Right ventricle myocardium inferior (tissue), 1 donor: Measurements from ENCODE around the gene NDFIP1. TPM values are rescaled to one million over a fixed set of nuclear protein-coding genes. Genes with fewer than 3 reads are reported as not detected.

Experiments
- ATAC-seq: fragments of 200-7000 bp; cut with Tn5 transposase; one replicate; pipeline ENCODE4 v1.9.1; 2020; ENCODE audit warnings: mild to moderate bottlenecking, moderate library complexity
- DNase-seq: peaks from one replicate; pipeline ENCODE4 v3.0.0; 2021; ENCODE audit errors: missing footprints
- intact Hi-C: fragments of 100-400 bp; cut with DNase I; formaldehyde crosslinking; loops from one replicate; pipeline ENCODE4 v1.11.0; 2022
- total RNA-seq: library from RNA; stranded (reverse); fragmentation: NEBNext Ultra II Directional; extraction: Animal tissue kit (Norgen Biotek cat#: 25700); gene quantifications from one replicate; pipeline ENCODE4 v1.2.1, GENCODE V29; 2021
- donor health status: DM: no; HTN: yes; CAD: no; lungs with severe emphysema.

NDFIP1 gene
- total RNA-seq, 1 donor from 2014 or later: 51.9 TPM

DNA sequence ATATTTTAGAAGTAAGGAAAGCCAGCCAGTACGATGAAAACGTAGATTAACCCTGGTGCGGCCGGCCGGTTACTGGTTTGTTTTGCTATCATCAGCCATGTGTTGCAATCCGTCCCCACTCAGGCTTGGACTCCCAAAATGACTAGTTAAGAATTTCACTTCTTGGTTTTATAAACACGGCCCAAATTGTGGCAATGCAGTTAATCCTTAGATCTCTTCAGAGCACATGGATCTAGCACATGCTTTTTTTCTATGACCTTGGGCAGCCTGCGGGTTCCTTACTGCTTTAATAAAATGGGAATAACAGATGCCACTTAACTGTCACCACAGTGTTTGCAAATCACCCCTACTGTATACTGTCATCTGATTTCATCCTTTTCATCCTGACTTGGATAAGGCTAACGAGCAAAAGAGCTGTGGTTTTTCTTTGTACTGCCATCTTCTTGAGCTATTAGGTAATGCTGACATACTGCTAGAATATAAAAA is 1.5 kb downstream of the NDFIP1 start:
- intact Hi-C loops: no loop called here

DNA sequence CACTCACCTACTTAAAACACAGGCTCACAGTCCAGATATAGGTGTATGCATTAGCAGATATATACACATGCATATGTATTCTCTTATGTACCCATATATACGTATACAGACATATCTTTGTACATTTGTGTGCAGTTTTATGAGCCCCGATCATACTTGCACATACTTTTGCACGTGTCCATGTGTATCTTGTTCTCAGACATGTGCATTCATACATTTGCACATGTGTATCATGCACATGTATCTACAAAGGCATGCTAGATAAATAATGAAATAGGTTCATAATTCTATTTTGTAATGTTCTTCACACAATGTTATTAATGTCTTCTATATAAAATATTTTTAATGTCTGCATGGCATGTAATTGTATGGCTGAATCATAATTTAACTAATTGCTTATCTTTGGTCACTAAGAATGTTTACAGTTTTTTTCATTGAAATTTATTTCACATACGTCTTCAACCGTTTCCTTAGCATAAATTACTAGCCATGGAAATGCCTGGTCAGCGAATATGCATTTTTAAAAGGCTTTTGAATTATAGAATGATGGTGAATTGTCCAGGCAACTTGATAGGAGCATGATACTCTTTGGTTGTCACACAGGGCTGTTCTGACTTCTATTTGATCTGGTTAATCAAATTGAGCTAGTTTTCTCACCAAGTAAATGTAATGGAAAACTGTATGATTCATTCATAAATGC is 2.6 kb downstream of the NDFIP1 start:
- ATAC-seq (no peak), DNase-seq (no peak)
- intact Hi-C loops: no loop called here

More for the DNA sequence above, 1.5 kb downstream of the NDFIP1 start:
- no peak for DNase-seq
- ATAC-seq: no peak

- DNase-seq (no peak), ATAC-seq (no peak)
- intact Hi-C loops: no loop called here
These were observed 6.1 kb downstream of the NDFIP1 start for GRCh38 chr5:142114687-142115086.

DNA sequence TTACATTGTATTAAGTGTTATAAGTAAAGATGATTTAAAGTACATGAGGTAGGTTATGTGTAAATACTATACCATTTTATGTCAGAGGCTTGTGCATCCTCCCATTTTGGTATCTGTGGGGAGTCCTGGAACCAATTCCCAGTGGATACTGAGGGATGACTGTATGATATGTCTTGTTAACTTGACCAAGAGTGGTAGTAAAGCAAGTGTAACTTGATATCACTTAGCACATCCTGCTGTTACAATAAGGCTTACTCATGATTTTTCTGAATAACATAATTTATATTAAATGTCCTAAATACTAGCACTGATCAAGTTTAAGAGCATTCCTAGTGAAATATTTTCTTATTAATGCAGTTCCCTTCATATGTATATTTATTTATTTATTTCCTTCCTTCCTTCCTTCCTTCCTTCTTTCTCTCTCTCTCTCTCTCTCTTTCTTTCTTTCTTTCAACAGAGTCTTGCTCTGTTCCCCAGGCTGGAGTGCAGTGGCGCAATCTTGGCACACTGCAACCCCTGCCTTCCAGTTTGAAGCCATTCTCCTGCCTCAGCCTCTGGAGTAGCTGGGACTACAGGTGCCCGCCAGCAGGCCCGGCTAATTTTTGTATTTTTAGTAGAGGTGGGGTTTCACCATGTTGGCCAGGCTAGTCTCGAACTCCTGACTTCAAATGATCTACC is 7.5 kb downstream of the NDFIP1 start:
- DNase-seq (no peak), ATAC-seq (no peak)
- intact Hi-C loops: no loop called here

GRCh38 chr5:142117579-142118151 is 9.1 kb downstream of the NDFIP1 start:
- ATAC-seq (peak; percentile 54), DNase-seq (no peak)
- intact Hi-C loops: no loop called here

GRCh38 chr5:142118155-142118686 is 9.6 kb downstream of the NDFIP1 start:
- intact Hi-C loops: no loop called here
- ATAC-seq (no peak), DNase-seq (no peak)

DNA sequence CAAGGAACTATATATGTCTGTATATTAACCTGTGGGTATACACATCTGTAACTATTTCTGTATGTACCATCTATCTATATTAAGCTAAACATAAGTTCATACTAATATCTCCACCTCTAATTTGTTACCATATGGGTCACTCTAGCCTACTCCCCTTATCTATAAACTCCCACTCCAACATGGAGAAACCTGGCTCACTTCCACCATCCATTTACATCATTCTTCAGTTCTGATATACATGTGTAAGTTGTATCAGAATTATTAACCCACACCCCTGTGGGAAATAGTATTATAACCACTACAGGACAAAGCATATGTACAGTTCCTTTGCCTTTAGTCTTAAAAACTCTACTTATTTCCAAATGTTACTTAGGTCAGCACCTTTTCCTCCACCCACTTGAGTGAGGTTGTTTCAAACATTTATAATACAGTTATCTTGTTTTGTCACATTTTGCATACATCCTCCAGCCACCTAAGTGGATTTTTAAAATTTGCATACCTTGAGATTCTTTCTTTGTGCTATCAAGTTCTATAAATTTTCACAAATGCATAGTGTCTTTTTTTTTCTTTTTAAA is 10.6 kb downstream of the NDFIP1 start:
- ATAC-seq: no peak
- intact Hi-C loops: no loop called here
- no peak for DNase-seq

DNA sequence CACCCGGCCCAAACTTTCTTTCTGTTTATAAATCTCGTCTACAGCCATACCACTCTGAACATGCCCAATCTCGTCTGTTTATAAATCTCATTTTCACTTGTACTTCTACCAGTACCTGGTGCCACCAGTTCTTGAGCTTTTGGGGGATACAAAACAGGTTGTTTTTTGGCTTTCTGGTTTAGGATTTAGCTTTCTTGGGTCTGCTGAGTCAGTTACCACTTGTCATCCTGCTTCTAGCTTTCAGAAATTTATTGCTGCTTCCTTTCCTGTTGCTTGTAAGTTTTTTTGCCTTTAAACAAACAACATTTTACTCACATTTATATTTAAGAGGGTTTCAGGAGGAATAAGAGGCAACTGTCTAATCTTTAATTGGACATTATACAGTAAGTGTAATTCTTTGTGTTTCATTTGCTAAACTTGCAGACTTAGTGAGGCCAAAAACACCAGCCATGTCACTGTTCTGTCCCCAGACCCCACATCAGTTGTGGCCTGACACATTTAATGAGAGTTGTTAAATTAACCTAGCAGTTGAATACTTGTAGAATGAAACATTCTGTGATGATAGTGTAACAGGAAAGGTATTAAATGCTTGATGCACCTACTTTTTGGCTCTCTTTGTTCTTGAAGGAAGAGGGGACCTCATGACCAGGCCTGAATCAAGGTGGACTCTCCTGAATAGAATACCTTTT is 11.8 kb downstream of the NDFIP1 start:
- intact Hi-C loops: no loop called here
- DNase-seq (no peak), ATAC-seq (no peak)

DNA sequence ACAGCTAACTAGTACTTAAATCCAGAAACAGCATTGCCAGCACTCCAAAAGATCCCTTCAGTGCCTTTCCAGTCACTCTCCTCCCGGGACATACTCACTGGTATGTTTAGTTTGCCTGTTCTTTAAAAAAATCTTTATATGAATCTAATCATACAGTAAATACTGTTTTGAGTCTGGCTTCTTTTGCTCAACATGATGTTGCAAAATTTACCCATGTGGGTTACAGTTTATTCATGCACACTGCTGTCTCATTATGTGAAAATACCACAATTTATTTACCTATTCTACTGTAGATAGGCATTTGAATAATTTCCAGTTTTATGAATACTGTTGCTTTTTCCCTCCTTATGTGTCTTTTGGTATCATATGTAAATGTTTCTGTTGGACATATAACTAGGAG is 13.5 kb downstream of the NDFIP1 start:
- intact Hi-C loops: no loop called here
- no peak for ATAC-seq
- DNase-seq: no peak

DNA sequence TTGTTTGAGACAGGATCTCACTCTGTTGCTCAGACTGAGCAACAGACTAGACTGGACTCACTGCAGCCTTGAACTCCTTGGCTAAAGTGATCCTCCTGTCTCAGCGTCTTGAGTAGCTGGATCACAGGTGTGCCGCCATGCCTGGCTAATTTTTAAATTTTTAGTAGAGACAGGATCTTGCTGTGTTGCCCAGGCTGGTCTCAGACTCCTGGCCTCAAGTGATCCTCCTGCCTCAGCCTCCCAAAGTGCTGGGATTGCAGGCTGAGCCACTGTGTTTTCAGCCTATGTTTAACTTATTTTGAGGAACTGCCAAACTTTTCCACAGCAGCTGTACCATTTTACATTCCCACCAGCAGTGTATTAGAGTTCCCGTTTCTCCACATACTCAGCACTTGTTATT is 16.8 kb downstream of the NDFIP1 start:
- ATAC-seq: no peak
- no peak for DNase-seq
- intact Hi-C loops: no loop called here

GRCh38 chr5:142125963-142126362 is 17.4 kb downstream of the NDFIP1 start:
- intact Hi-C loops: no loop called here
- ATAC-seq: no peak
- DNase-seq: no peak

GRCh38 chr5:142128675-142129208 is 20.2 kb downstream of the NDFIP1 start:
- DNase-seq (no peak), ATAC-seq (no peak)
- intact Hi-C loops: no loop called here

DNA sequence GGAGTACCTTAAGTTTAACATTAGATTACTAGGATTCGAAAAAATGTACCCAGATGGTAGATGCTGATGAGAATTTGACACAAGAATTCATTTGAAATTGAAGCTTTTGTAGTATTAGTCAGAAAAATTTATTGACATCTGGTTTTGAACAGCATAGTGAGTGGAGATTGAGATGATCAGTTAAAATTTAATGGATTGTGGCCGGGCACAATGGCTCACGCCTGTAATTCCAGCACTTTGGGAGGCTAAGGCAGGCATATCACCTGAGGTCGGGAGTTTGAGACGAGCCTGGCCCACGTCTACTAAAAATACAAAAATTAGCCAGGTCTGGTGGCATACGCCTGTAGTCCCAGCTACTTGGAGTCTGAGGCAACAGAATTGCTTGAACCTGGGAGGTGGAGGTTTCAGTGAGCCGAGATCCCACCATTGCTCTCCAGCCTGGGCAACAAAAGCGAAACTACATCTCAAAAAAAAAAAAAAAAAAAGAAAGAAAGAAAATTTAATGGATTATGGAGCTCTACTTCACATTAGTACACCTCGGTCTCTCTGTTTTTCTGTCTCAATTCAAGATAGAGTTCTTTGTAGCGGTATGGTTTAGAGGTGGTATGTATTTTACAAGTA is 21.0 kb downstream of the NDFIP1 start:
- intact Hi-C loops: no loop called here
- DNase-seq (no peak), ATAC-seq (no peak)

- DNase-seq (no peak), ATAC-seq (no peak)
- intact Hi-C loops: no loop called here
These were observed 22.8 kb downstream of the NDFIP1 start for GRCh38 chr5:142131394-142131793.

DNA sequence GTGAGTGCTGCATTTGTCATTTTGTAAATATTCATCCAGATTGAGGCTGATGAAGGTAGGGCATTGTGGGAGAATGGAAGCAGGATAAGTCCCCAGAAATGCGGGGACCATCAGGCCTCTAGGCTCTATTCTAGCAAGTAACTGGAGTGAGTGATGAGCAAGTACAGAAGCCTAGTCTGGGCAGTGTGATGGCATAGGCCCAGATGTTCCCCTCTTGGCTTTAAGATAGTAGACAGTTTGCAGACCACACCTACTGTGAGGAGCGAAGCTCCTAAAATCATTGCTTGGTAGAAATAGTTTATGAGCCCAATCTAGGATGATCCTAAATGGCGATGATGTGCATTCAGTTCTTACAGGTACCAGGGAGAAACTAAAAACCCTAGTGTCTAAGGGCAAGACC is 24.3 kb downstream of the NDFIP1 start:
- ATAC-seq (no peak), DNase-seq (no peak)
- intact Hi-C loops: no loop called here

DNA sequence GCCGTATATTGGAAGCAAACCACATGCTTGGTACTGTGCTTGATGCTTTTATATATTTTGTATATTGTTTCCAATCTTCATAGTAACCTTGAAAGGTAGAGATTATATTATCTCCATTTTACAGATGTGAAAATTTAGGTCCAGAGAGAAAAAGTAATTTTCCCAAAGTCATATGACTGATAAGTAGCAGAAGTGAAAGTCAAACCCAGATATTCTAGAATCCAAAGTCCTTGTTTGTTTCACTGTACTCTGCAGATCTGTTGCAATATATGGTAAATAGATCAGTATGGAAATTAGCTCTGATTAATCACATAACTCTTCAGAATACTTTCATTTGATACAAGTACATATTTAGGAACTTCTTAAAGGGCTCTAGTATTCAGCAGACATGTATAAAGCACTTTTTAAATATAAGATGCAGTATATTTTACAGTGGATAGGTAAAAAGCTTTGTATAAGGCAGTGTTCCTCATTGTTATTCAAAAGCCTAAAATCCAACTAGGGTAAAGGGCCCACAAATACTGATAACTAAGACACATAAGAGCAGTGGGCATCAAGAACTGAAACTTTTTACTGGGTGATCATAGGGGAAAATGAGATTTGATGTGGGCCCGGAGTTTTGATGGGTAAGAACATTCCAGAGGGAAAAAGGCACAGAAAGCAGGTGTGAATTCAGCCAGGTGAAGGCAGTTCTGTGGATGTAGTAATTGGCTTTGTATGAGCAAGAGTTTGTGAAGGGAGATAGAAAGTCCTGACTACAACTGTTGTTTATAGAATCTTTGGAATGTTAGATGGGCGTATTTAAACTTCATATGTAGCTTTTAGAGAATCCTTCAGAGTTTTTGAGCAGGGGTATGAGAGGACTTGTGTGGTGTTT is 25.0 kb downstream of the NDFIP1 start:
- no peak for ATAC-seq
- intact Hi-C loops: no loop called here
- DNase-seq: no peak

DNA sequence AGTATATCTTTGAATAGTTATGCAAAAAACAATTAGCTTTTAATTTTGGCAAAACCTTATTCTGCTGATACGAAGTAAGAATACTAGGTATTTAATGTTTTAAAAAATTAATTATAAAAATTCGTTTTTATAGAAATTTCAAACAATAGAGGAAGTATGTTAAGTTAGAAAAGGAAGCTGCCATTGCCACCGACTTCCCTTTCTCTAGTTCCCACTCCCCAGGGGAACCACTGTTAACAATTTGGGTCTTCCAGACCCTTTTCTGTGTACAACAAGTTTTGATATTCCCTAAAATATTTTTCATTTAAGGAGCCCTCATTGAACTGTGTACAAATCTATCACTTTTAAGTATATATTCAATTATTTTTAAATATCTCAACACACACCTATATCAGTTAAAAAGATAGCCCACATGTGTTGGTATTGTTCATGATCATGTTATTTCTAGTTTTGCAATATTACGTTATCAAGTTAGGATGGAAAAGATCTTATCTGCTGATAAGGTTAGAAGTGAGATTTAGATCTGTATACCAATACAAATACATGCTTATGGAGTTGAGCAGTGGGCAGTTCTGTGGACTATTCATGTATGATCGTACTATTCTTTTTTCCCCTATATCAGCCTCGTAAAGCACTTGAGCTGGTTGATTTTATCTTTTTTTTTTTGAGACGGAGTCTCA is 25.9 kb downstream of the NDFIP1 start:
- intact Hi-C loops: no loop called here
- DNase-seq: no peak
- ATAC-seq: no peak
